Ishikawa (cell line): ENCODE data around the gene KRT7.

Source experiments
- CEBPB ChIP-seq: IDR thresholded peaks from 2 replicates; pipeline ENCODE4 v1.6.1; 2012
- EP300 ChIP-seq: IDR thresholded peaks from 2 replicates; pipeline ENCODE4 v1.6.1; 2012; ENCODE audit warnings: borderline replicate concordance
- RAD21 ChIP-seq: IDR thresholded peaks from 2 replicates; pipeline ENCODE4 v1.6.1; 2012; ENCODE audit warnings: low read depth
- TCF12 ChIP-seq: IDR thresholded peaks from 2 replicates; pipeline ENCODE4 v1.6.1; 2012; ENCODE audit warnings: low read depth
- TEAD4 ChIP-seq: IDR thresholded peaks from 2 replicates; pipeline ENCODE4 v1.6.1; 2012
- YY1 ChIP-seq: IDR thresholded peaks from 2 replicates; pipeline ENCODE4 v1.6.1; 2012; ENCODE audit warnings: low read depth
- TF ChIP-seq, protein P1 (sequence below): IDR thresholded peaks from 2 replicates; pipeline ENCODE4 v1.6.1; 2012; ENCODE audit warnings: low read depth, mild to moderate bottlenecking
- TF ChIP-seq, protein P2 (sequence below): IDR thresholded peaks from 2 replicates; pipeline ENCODE4 v1.6.1; 2012
- TF ChIP-seq, protein P3 (sequence below): IDR thresholded peaks from 2 replicates; pipeline ENCODE4 v1.6.1; 2012

DNA sequence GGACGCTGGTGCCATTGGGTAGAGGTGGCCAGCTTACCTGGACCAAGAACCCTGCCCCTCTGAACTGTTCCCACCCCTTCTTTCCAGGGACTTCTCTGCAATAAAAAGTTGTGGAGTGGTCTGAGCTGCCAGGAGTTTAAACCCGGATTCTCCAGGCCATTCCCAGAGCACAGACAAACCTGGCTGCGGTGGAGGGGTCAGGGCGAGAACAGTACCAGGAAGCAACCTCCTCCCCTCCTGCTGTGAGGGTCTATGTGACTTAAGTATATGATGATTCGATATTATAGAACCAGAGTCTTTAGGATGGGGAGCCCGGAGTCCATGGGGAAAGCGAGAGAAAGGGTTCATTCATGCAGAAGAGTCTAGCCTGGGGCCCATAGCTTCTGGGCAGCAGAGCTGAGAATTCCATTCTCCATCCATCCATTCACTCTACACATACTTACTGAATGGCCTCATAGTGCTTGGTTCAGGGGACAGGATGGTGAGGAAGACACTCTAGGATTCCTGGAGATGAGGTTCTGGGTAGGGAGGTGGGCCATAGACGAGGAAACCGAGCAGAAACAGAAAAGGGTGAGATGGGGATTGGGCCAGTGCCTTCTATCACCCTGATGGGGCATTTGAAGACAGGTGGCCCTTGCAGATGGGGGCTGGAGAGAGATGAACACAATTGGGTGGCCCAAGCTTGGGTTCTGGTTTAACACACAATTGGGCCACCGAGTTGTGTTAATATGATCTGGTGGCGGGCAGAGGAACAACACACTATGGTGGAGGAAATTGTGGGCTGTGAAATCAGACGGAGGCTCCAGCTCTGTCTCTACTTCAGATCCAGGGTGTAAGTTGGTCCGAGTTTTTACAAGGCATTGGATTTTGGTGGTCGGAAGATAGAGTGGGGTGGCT lies 46.6 kb downstream of the KRT7 start:
- peak; percentile 93 for TF ChIP-seq TCF12
- TF ChIP-seq, protein P1, sequence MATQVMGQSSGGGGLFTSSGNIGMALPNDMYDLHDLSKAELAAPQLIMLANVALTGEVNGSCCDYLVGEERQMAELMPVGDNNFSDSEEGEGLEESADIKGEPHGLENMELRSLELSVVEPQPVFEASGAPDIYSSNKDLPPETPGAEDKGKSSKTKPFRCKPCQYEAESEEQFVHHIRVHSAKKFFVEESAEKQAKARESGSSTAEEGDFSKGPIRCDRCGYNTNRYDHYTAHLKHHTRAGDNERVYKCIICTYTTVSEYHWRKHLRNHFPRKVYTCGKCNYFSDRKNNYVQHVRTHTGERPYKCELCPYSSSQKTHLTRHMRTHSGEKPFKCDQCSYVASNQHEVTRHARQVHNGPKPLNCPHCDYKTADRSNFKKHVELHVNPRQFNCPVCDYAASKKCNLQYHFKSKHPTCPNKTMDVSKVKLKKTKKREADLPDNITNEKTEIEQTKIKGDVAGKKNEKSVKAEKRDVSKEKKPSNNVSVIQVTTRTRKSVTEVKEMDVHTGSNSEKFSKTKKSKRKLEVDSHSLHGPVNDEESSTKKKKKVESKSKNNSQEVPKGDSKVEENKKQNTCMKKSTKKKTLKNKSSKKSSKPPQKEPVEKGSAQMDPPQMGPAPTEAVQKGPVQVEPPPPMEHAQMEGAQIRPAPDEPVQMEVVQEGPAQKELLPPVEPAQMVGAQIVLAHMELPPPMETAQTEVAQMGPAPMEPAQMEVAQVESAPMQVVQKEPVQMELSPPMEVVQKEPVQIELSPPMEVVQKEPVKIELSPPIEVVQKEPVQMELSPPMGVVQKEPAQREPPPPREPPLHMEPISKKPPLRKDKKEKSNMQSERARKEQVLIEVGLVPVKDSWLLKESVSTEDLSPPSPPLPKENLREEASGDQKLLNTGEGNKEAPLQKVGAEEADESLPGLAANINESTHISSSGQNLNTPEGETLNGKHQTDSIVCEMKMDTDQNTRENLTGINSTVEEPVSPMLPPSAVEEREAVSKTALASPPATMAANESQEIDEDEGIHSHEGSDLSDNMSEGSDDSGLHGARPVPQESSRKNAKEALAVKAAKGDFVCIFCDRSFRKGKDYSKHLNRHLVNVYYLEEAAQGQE: no peak
- TF ChIP-seq, protein P2, sequence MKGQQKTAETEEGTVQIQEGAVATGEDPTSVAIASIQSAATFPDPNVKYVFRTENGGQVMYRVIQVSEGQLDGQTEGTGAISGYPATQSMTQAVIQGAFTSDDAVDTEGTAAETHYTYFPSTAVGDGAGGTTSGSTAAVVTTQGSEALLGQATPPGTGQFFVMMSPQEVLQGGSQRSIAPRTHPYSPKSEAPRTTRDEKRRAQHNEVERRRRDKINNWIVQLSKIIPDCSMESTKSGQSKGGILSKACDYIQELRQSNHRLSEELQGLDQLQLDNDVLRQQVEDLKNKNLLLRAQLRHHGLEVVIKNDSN: no peak
- TF ChIP-seq TEAD4: peak; percentile 96
- 0 out of 2 replicates have a peak, but pooled peaks have one; percentile 64 for TF ChIP-seq YY1
- TF ChIP-seq RAD21: 0 out of 2 replicates have a peak, but pooled peaks have one; percentile 12
- TF ChIP-seq, protein P3, sequence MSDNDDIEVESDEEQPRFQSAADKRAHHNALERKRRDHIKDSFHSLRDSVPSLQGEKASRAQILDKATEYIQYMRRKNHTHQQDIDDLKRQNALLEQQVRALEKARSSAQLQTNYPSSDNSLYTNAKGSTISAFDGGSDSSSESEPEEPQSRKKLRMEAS: peak; percentile 52
- TF ChIP-seq CEBPB: no peak
- TF ChIP-seq EP300: peak; percentile 97
